GM12878 (cell line): ENCODE measurements around the gene PRPS1. TPM values are rescaled to one million over a fixed set of nuclear protein-coding genes. Genes with fewer than 3 reads are reported as not detected.
A peak's percentile ranks its signal among the peaks of the same experiment; 100 is the strongest.

Experiments used
- ATAC-seq: fragments of 200-7000 bp; cut with Tn5 transposase; 3 replicates; pipeline ENCODE4 v1.9.1; 2020; ENCODE audit warnings: mild to moderate bottlenecking, moderate library complexity
- BruUV-seq: library from RNA; stranded (reverse); fragments of 400-500 nt; replicated peaks from 2 replicates; lab custom pipeline; 2021; lab: Mats Ljungman, UMichigan
- CTCF ChIA-PET: fragments of 300-600 bp; sonication (Branson Sonifier 250); formaldehyde crosslinking; extraction: SDS; loops from one replicate; lab custom pipeline; 2021; ENCODE audit warnings: inconsistent platforms; lab: Yijun Ruan, JAX
- POLR2A ChIA-PET: fragments of 350-600 bp; formaldehyde crosslinking; extraction: SDS; loops from one replicate; lab custom pipeline; 2021; ENCODE audit warnings: inconsistent platforms; lab: Charles Lee
- RAD21 ChIA-PET: fragments of 300-600 bp; sonication (Branson Sonifier 250); formaldehyde crosslinking; loops from one replicate; lab custom pipeline; 2023; ENCODE audit warnings: antibody characterized with exemption; ENCODE audit not compliant: unreplicated experiment; lab: Charles Lee
- SMC1A ChIA-PET: fragments of 300-600 bp; sonication (Branson Sonifier 250); formaldehyde crosslinking; loops from one replicate; lab custom pipeline; 2023; ENCODE audit not compliant: unreplicated experiment, uncharacterized antibody; lab: Charles Lee
- DNase-seq: peaks from one replicate; pipeline ENCODE4 v3.0.0-alpha.2; 2011; ENCODE audit warnings: low read depth, low spot score
- FAIRE-seq: peaks from 3 replicates; lab custom pipeline; 2011; peaks lifted over from hg19 to GRCh38; lab: Jason Lieb, UNC
- H2AFZ ChIP-seq: 2 replicates; pipeline ENCODE4 v1.6.0; 2011; ENCODE audit warnings: low read depth, low read length, control low read depth; ENCODE audit not compliant: control insufficient read depth
- H3K27ac ChIP-seq: 2 replicates; pipeline ENCODE4 v1.5.1; 2011; ENCODE audit warnings: control low read depth; ENCODE audit not compliant: control insufficient read depth, insufficient read depth
- H3K27me3 ChIP-seq, 2 experiments: replicated peaks in 1 of 2; 2 replicates each; pipeline versions ENCODE4 v1.6.0 to v1.6.1; 2011; ENCODE audit warnings: low read length in 1 of 2; ENCODE audit not compliant: control insufficient read depth in 2 of 2, insufficient read depth in 2 of 2
- H3K36me3 ChIP-seq, 2 experiments: 2 replicates each; pipeline ENCODE4 v1.5.1; 2011; ENCODE audit warnings: low read length in 1 of 2; ENCODE audit not compliant: control insufficient read depth in 2 of 2, insufficient read depth in 2 of 2
- H3K4me1 ChIP-seq: 2 replicates; pipeline ENCODE4 v1.6.1; 2011; ENCODE audit warnings: mild to moderate bottlenecking, low read length, moderate library complexity, mixed read lengths; ENCODE audit not compliant: control insufficient read depth, insufficient read depth
- H3K4me2 ChIP-seq: 2 replicates; pipeline ENCODE4 v1.6.0; 2011; ENCODE audit warnings: control low read depth; ENCODE audit not compliant: control insufficient read depth, insufficient read depth
- H3K4me3 ChIP-seq: fragments of 200-600 bp; sonication (generic); 2 replicates; pipeline ENCODE4 v1.5.1; 2016
- H3K79me2 ChIP-seq: 2 replicates; pipeline ENCODE4 v1.6.0; 2011; ENCODE audit warnings: low read length; ENCODE audit not compliant: control insufficient read depth, insufficient read depth
- H3K9ac ChIP-seq: 2 replicates; pipeline ENCODE4 v1.8.0; 2011; ENCODE audit warnings: low read length, control low read depth, mixed read lengths; ENCODE audit not compliant: control insufficient read depth, insufficient read depth
- H3K9me3 ChIP-seq: replicated peaks from 3 replicates; pipeline ENCODE4 v1.5.1; 2011; ENCODE audit warnings: mild to moderate bottlenecking, low read length; ENCODE audit not compliant: control insufficient read depth, insufficient read depth
- H4K20me1 ChIP-seq: 2 replicates; pipeline ENCODE4 v1.6.0; 2011; ENCODE audit not compliant: control insufficient read depth, insufficient read depth
- EGR1 ChIP-seq, 2 experiments: IDR thresholded peaks; 1 replicate in 1 of 2; 2 replicates in 1 of 2; pipeline ENCODE4 v1.6.1; 2011 to 2012; ENCODE audit warnings: low read depth in 2 of 2, low read length in 2 of 2, borderline replicate concordance in 1 of 2, mild to moderate bottlenecking in 1 of 2, moderate library complexity in 1 of 2
- ETV6 ChIP-seq, 2 experiments: fragments of 450-650 bp in 1 of 2; IDR thresholded peaks in 1 of 2; conservative IDR thresholded peaks in 1 of 2; 2 replicates each; pipeline ENCODE4 v1.6.1; 2014; ENCODE audit warnings: antibody characterized with exemption in 1 of 2, borderline replicate concordance in 1 of 2, low read depth in 1 of 2, mild to moderate bottlenecking in 1 of 2, moderate library complexity in 1 of 2
- IKZF2 ChIP-seq, 2 experiments: fragments of 450-650 bp; IDR thresholded peaks; 2 replicates each; pipeline ENCODE4 v1.6.1; 2017; ENCODE audit warnings: mild to moderate bottlenecking in 2 of 2, moderate library complexity in 2 of 2
- JUND ChIP-seq: IDR thresholded peaks from 2 replicates; pipeline ENCODE4 v1.6.1; 2012; ENCODE audit warnings: low read depth, mild to moderate bottlenecking, low read length, improper control_type of control experiment, moderate library complexity
- MEF2A ChIP-seq: IDR thresholded peaks from 2 replicates; pipeline ENCODE4 v1.6.1; 2011; ENCODE audit warnings: low read depth, mild to moderate bottlenecking, low read length, moderate library complexity; ENCODE audit not compliant: insufficient read depth
- MXI1 ChIP-seq: fragments of 150-350 bp; IDR thresholded peaks from 2 replicates; pipeline ENCODE4 v1.6.1; 2011; ENCODE audit warnings: low read depth, mild to moderate bottlenecking, inconsistent platforms, low read length, improper control_type of control experiment
- NFYB ChIP-seq: IDR thresholded peaks from 2 replicates; pipeline ENCODE4 v1.6.1; 2011; ENCODE audit warnings: low read depth, mild to moderate bottlenecking, low read length, improper control_type of control experiment, moderate library complexity; ENCODE audit not compliant: insufficient read depth
- PAX5 ChIP-seq: IDR thresholded peaks from 2 replicates; pipeline ENCODE4 v1.6.1; 2011; ENCODE audit warnings: low read depth, low read length, borderline replicate concordance
- PKNOX1 ChIP-seq: fragments of 450-650 bp; IDR thresholded peaks from 2 replicates; pipeline ENCODE4 v1.6.1; 2016; ENCODE audit warnings: mild to moderate bottlenecking
- RELB ChIP-seq: fragments of 450-650 bp; IDR thresholded peaks from 2 replicates; pipeline ENCODE4 v1.6.1; 2017; ENCODE audit warnings: low read depth, mild to moderate bottlenecking, moderate library complexity
- RUNX3 ChIP-seq: IDR thresholded peaks from 2 replicates; pipeline ENCODE4 v1.6.1; 2012; ENCODE audit warnings: low read length, inconsistent platforms
- SKIL ChIP-seq: fragments of 450-650 bp; IDR thresholded peaks from 2 replicates; pipeline ENCODE4 v1.6.1; 2017; ENCODE audit warnings: mild to moderate bottlenecking, low read depth, inconsistent platforms; ENCODE audit not compliant: poor library complexity, severe bottlenecking
- SMARCA5 ChIP-seq: fragments of 450-650 bp; IDR thresholded peaks from 2 replicates; pipeline ENCODE4 v1.6.1; 2017; ENCODE audit warnings: mild to moderate bottlenecking
- STAT1 ChIP-seq: fragments of 450-650 bp; conservative IDR thresholded peaks from 2 replicates; pipeline ENCODE4 v1.6.1; 2014; ENCODE audit warnings: antibody characterized with exemption, mild to moderate bottlenecking
- TAF1 ChIP-seq: IDR thresholded peaks from 2 replicates; pipeline ENCODE4 v1.6.1; 2011; ENCODE audit warnings: mild to moderate bottlenecking, low read depth, low read length, borderline replicate concordance
- ZNF217 ChIP-seq: fragments of 450-650 bp; IDR thresholded peaks from 2 replicates; pipeline ENCODE4 v1.6.1; 2017; ENCODE audit warnings: antibody characterized with exemption, mild to moderate bottlenecking
- ZSCAN29 ChIP-seq: fragments of 450-650 bp; IDR thresholded peaks from 2 replicates; pipeline ENCODE4 v1.6.1; 2017; ENCODE audit warnings: mild to moderate bottlenecking, moderate library complexity
- WGBS: methylation state at CpG from one replicate; pipeline ENCODE4 v1.1.6; 2016; ENCODE audit warnings: low lambda C conversion rate; ENCODE audit not compliant: insufficient replicate concordance, insufficient coverage; ENCODE audit errors: missing lambda C conversion rate; 5-methylcytosine and 5-hydroxymethylcytosine counted together
- in situ Hi-C: fragments of 300-500 bp; cut with MboI; formaldehyde crosslinking; loops from 9 replicates; pipeline ENCODE4 v1.14.3; 2018; ENCODE audit warnings: mixed read lengths
- intact Hi-C: fragments of 100-400 bp; cut with micrococcal nuclease; formaldehyde crosslinking; loops from one replicate; pipeline ENCODE4 v1.14.2; 2022; ENCODE audit not compliant: unreplicated experiment
- polyA plus RNA-seq, 11 experiments: library from polyadenylated mRNA; depleted of rRNA in 4 of 11; unstranded in 6 of 11; stranded (reverse) in 5 of 11; fragments of >200 nt; fragmentation: Nextera tagmentation in 4 of 11; fragmentation: Illumina TruSeq in 1 of 11; extraction: Ambion mirVana in 4 of 11; extraction: Trizol in 1 of 11; gene quantifications; 1 replicate in 1 of 11; 2 replicates in 10 of 11; pipeline versions ENCODE4 v1.2.1 to v1.2.3, GENCODE V29; 2011 to 2016; ENCODE audit warnings: inconsistent platforms in 2 of 11, missing spikeins in 2 of 11, low read depth in 1 of 11
- total RNA-seq, 4 experiments: library from RNA; depleted of rRNA in 3 of 4; stranded (reverse); fragments of >200 nt in 3 of 4; fragmentation: Illumina TruSeq in 1 of 4; extraction: Trizol in 1 of 4; gene quantifications; 2 replicates each; pipeline versions ENCODE4 v1.2.1 to v1.2.3, GENCODE V29; 2013 to 2021

Gene PRPS1
- total and polyA plus RNA-seq, 10 of the 15 experiments (the other 5 are each of a cell fraction or from before 2014, with no cell fraction given): 26.5 to 86.5 (median 61.1) TPM

GRCh38 chrX:107674480-107675364 lies 46.4 kb downstream of the PRPS1 start:
- ChIA-PET SMC1A (interaction anchor here (1.0 to 8.6 kb wide), 9 partner anchors 12 to 101 kb away, joined by 3 to 425 read pairs (median 9); partner anchors contain the start of genes NCBP2L, PRPS1 and TSC22D3), CTCF (interaction anchor here (0.7 to 8.6 kb wide), 16 partner anchors 10 to 101 kb away, joined by 3 to 273 read pairs (median 8); partner anchors contain the start of genes NCBP2L and TSC22D3), RAD21 (interaction anchor here (0.8 to 11.2 kb wide), 15 partner anchors 9 to 101 kb away, joined by 3 to 444 read pairs (median 7); partner anchors contain the start of genes NCBP2L, PRPS1 and TSC22D3), POLR2A (interaction anchor here (0.5 to 10.5 kb wide), 7 partner anchors 9 to 182 kb away, joined by 3 to 287 read pairs (median 6); partner anchors contain the start of genes NCBP2L and TSC22D3)
- BruUV-seq: TSS peak; percentile 84
- Histone ChIP-seq H3K79me2 (peaks cover 4% of the 10 kb centered on the region), H3K9me3 (no peaks in the 10 kb centered on the region), H3K9ac (peak overlapping the region; percentile 25), H3K4me3 (peak overlapping the region; percentile 54), H4K20me1 (no peaks in the 10 kb centered on the region), H2AFZ (no peak overlapping the region), H3K27me3 (no peaks in the 10 kb centered on the region; a peak in 1 of 4 replicates), H3K4me1 (peaks cover 22% of the 10 kb centered on the region), H3K27ac (peak overlapping the region; percentile 60), H3K4me2 (peak overlapping the region; percentile 82), H3K36me3 (no peaks in the 10 kb centered on the region)
- FAIRE-seq: no peak
- 13% methylated on average over 9 of the region's 9 CpGs for WGBS
- ATAC-seq: peak; percentile 25
- no peak for DNase-seq
- intact Hi-C loops (loop anchor here (1.0 to 5.0 kb wide), 2 partner anchors 37 to 557 kb away; partner anchors contain the start of gene RBM41), in situ Hi-C loops (loop anchor here (5.0 kb wide), 1 partner anchor 38 kb away; no protein-coding TSS in a partner anchor)
- TF ChIP-seq SMARCA5 (peak; percentile 79), PAX5 (no peak), ZSCAN29 (no peak), PKNOX1 (peak; percentile 30; the same call in 1 of the 2 replicates), MEF2A (no peak), STAT1 (no peak), MXI1 (no peak; the same call in 1 of the 2 replicates), ETV6 (conservative IDR thresholded peaks at IDR 0.05 in 1 of 2, IDR thresholded peaks at IDR 0.05 in 1 of 2; ENCODE audit: borderline replicate concordance in 1 of 2, low read depth in 1 of 2) (no peak), RUNX3 (no peak; the same call in 1 of the 2 replicates), NFYB (no peak), ZNF217 (peak; percentile 87), RELB (peak; percentile 66; the same call in 1 of the 2 replicates), IKZF2 (IDR thresholded peaks at IDR 0.05) (peak; percentile 52 to 55; a peak in 3 of 4 replicates), JUND (no peak), SKIL (no peak), EGR1 (IDR thresholded peaks at IDR 0.05; ENCODE audit: borderline replicate concordance in 1 of 2, low read depth in 2 of 2, low read length in 2 of 2) (no peak), TAF1 (no peak)
